TTC549 (cell line): Measurements from ENCODE around the gene MAFF.

Experiments
- FAIRE-seq: peaks from 2 replicates; lab custom pipeline; 2012; peaks lifted over from hg19 to GRCh38; lab: Jason Lieb, UNC

Gene MAFF

DNA sequence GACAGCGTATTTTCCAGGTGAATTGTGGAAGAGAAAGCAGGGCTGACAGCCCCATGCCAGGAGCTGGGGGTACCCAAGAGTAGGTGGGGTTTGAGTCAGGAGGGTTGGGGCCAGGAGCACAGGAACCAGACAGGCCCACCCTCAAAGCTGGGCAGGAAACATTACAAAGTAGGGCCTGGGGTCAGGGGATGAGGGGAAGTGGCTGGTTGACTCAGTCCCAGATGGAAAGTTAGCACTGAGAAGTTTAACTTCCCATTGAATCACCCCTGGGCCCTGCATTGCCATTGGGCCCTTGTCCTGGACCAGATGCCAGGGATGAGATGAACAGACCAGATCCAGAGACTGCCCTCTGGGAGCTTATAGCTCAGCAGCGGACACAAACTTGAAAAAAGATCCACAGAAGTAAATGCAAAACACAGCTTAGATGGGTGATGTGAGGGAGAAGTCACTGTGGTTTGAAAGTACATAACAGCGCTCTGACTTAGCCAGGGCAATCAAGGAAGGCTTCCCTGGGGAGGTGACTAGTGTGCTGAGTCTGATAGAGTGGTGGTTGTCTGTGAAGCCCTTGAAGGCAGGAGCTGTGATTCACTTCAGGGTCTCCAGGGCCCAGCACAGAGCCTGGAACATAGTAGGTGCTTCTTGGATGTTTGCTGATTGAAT lies 2.2 kb downstream of the MAFF start:
- FAIRE-seq = no peak

DNA sequence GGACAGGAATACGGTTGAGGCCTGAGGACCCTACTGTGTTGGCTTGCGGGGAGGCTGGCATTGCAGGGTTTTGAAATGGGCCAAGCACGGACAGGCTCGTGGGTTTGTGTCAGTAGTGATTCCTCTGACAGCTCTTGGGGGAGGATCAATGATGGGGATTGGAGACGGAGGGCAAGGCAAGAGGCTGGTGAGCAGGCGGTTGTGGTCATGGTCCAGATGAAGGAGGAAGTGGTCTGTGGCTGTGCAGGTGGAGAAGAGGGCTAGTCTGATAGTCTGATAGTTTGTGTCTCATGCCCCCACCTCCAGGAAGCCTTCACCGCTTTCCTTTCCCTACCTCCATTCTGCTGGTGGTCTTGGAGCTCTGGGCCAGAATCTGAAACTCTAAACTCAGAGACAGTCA lies 3.0 kb downstream of the MAFF start:
- no peak for FAIRE-seq

DNA sequence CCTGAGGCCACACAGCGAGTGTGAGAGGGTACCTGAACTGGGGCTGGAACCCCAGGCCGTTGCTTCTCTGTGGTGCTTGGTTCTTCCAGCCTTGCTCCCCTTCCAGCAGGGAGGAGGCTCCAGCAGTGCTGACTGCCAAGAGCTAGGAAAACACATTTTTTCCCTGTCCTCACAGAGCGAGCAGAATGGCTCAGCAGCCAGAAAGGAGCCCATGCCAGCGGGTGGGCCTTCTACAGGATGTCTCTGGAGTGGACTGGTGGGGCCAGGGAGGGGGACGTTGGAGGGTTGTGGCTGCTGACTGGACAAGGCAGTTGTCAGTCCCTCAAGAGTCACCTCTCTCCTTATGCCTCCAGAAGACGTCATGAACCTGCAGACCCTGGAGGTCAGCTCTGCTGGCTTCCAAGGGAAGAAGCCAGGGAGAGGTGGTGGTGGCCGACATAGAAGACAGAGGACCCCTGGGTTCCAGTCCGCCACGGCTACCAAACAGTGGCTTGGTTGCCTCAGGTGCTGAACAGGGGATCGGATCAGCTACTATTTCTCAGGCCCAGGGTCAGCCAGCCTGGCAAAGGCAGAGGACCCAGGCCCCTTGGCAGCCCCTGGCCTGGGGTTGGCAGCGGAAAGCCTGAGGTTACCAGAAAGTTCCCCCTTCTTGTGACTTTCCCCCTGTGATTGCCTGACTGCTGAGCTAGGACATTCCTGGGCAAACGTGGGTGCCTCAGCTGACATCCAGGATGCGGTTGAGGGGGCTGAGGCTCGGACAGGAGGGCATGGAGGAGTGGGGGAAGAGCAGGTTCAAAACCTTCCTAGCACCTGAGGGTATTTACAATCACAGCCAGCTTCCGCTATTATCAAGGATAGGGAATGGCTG lies 3.7 kb downstream of the MAFF start:
- FAIRE-seq = no peak

DNA sequence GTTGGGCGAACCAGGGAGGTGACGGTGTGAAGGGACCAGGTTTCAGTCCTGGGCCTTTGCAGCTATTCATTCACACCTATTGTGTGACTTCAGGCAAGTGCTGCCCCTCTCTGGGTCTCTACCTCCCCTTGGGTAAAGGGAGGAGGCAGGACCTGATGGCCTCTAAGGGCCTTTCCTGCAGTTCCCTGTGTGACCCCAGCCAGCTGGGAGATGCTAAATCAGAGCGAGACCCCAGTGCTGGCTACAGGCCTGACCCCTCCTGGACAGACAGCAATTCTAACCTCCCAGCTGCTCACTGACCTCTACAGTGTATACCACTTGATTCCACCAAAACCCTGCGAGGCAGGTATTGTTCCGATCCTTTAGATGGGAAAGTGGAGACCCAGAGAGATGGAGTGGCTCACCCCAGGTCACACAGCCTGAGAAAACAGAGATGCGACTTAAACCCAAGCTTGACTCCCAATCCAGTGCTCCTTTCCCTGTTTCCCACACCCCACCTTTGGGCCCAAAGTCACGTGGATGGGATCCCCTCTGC lies 6.2 kb downstream of the MAFF start:
- no peak for FAIRE-seq

DNA sequence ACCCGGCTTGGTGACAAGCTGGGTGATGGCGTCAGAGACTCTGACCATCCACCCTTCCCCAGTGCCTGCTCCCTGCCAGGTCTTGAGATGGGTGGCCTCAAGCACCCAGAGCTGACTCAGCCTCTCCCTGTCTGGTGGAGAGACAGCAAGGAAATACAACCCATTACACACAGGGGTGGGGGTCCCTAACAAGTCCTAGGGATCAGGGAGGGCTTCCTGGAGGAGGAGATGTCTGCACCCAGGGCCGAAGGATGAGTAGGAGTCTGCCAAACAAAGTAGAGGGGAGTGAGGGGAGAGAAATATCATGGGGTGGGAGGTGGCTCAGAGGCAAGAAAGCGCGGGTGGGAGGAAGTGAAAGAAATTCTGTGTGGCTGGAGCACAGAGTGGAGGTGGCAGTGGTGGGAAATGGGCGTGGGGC lies 6.8 kb downstream of the MAFF start:
- FAIRE-seq = no peak

DNA sequence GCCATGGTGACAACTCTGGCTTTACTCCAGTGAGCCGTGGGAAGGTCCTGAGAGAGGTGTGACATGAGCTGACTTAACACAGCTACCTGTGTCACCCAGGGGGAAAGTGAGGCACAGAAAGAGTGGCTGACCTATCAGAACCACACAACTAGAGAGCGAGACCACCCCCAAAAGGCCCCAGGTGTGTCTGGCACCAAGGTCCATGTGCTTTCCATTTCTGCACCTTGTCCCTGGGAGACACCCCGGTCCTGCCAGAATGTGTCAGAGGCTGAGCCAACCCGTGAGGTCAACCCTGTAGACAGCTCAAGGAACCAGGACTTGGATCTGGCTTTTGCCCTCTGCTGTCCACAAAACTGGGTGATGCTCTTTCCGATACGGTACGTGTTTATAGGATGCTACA lies 9.8 kb downstream of the MAFF start:
- FAIRE-seq = no peak

DNA sequence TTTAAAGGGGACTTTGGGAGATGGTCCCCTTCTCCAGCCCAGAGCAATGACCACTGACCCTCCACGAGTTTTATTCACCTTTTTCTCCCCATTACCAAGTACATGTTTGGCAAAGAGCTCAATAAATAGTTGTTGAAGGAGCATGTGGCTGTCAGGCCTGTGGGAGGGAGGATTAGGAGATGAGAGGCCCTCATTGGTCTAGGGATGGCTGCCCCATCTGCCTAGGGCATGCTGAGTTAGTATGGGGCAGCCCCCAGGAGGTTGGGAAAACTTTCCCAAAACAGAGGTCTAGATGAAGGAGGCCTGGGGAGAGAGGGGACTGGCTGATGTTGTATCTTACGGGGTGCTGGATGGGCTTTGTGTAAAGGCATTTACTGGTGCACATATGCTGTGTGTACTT lies 10.6 kb downstream of the MAFF start:
- no peak for FAIRE-seq

DNA sequence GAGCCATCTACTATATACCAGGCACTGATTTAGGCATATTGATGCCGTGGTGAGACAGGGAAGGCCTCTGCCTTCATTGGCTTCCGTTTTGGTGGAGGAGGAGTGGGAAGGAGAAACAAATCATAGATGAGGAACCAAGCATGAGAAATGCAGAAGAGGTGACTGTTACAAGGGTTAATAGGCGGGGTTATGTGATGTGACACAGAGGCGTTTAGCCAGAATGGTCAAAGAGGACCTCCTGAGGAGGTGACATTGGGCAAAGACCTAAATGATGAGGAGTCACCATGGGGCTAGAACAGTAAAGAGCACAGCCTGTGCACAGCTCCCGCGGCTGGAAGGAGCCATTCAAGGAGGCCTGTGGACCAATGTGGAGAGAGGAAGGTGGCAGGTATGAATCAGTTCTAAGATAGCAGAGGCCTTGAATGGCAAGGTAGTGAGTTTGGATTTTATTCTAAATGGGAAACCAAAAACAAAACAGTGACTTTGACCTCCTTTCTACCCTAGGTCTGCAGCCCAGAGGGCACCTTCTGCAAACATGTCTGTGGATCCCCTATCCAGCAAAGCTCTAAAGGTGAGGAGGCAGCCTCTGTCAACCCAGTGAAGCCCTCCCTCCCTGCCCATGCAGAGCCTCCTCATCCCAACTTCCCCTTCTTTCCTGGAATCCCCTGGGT lies 11.7 kb downstream of the MAFF start:
- no peak for FAIRE-seq

DNA sequence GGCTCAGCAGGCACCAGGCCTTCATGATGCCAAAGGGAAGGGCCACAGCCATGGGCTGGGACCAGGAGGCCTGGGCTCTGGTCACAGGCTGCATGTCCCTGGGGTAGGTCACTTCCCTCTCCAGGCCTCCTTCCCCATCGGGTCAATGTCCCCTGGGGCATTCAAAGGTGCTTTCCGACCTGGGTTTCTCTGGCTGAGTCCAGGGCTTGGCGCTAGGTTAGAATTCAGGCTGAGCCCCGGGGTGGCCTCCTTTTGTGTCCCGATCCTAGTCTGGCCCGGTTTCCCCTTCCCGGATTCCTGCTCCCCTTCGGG lies 12.2 kb downstream of the MAFF start:
- no peak for FAIRE-seq

DNA sequence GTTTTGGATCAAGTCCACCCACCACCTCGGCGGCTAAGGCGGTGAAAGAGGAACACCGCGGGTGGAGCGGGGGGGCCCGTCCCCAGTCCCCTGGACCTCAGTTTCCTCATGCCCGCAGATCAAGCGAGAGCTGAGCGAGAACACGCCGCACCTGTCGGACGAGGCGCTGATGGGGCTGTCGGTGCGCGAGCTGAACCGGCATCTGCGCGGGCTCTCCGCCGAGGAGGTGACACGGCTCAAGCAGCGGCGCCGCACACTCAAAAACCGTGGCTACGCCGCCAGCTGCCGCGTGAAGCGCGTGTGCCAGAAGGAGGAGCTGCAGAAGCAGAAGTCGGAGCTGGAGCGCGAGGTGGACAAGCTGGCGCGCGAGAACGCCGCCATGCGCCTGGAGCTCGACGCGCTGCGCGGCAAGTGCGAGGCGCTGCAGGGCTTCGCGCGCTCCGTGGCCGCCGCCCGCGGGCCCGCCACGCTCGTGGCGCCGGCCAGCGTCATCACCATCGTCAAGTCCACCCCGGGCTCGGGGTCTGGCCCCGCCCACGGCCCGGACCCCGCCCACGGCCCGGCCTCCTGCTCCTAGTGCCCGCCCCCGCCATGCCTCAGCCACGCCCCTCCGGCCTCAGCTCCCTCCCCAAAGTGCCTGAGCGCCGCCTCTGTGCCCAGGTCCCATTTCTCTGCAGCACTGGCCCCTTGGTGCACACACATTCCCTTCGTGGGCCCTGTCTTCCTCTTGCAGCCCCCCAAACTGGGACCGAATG lies 12.7 kb downstream of the MAFF start:
- FAIRE-seq = no peak

DNA sequence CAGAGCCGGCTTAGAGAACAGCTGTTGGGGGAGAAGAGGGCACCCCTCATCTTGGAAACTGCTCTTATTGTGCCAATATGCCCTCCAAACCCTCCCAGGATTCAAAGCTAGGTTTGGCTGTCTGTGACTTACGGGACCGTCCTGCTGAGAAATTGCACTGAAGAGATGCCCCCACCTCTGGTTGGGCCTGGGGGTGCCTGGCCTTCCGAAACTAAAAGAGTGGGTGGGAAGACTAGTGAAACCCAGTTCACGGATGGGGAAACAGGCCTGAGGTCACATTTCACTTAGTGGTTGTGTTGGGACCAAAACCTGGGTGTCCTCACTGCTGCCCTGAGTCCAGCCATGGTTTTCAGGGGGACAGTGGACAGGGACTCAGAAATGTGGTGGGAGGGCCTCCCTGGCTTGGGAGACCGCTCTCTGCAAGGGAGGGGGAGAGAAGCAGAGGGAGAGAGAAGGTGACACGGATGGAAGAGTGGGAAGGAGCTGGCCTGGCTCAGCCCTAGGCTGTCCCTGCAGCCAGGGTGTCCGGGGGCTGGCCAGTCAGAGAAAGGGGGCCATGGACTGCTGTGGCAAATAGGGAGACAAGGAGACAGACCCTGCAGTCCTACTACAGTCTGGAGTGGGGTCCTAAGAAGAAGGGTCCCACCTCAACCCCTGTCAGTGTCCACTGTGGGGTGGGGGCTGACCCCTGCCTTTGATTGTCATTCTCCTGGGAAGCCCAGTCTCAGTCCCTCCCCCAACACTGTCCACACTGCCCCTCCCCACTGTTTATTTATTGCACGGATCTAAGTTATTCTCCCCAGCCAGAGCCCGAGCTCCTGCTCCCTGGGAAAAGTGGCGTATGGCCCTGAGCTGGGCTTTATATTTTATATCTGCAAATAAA lies 13.6 kb downstream of the MAFF start:
- no peak for FAIRE-seq

DNA sequence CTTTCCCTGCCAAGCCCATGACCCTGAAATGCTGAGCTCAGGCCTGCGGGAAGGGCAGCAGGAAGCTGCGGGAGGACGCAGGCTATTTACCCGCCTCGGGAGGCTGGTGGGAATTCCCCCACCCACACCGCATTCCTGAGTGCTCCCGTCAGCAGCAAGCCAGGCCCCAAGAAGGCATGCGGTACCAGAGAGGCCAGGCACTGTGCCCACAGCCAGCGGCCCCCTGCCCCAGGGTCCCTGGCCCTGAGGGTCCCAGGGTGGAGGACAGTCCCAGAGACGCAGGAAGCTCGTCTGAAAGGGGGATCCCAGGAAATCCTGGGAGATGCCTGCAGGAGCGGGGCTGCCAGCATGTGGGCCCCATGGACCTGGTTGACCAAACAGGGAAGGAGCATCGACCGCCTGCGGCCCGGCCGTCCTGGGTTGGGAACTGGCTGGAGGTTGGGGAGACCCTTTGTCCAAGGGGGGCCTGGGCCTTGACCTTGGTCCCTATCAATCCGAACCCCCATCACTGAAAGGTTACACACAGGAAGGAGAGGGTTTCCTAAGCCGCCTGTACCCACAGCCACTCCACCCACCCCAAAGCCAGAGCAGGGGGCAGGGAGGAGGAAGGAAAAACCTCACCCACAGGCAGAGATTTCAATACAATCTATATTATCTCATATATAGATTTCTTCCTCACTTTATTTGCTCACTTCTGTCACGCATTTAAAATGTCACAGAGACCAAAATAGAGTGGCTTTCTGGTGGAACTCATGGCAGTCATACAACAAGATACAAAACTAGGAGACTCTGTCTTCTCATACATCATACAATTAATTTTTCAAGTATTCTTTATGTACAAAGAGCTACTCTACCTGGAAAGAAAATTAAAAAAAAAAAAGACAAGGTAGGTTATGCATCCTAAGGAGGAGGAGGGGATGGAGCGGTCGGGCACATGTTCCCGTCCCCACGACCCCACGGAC lies 17.1 kb downstream of the MAFF start:
- FAIRE-seq = no peak

DNA sequence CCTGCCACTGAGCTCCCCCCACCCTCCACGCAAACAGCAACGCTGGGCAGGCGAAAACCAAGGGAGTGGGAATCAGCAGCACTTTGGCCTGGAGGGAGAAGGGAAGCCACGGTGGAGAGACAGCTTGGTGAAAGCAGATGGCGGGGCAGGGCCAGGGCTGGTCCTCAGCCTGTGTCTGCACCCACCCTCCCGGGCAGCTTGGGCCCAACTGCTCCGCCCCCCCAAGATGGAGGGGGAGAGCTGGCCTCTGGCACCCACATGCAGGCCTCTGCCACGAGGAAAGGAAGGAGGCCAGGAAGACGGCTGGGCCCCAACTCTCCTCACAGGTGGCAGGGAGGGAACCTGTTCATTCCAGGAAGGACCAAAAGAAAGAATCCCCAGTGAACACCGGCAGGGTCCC lies 17.8 kb downstream of the MAFF start:
- FAIRE-seq = no peak

DNA sequence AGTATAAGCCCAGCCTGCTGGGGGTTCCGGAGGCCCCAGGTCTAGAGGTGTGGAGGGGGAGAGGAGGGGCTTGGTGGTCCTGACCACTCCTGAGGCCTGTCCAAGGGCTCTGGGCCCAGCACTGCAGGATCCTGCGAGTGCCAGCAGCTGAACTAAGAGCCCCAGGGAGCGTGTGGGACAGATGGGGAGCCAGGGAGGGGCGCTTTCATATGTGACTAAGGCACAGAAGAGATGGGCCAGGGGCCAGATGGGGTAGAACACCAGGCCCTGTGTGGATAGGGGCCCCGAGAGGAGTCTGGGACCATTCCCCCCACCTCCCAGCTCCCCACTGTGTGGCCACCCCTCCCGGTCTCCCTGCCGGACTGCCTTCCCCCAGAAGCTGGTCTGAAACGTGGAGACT lies 18.4 kb downstream of the MAFF start:
- FAIRE-seq = no peak

DNA sequence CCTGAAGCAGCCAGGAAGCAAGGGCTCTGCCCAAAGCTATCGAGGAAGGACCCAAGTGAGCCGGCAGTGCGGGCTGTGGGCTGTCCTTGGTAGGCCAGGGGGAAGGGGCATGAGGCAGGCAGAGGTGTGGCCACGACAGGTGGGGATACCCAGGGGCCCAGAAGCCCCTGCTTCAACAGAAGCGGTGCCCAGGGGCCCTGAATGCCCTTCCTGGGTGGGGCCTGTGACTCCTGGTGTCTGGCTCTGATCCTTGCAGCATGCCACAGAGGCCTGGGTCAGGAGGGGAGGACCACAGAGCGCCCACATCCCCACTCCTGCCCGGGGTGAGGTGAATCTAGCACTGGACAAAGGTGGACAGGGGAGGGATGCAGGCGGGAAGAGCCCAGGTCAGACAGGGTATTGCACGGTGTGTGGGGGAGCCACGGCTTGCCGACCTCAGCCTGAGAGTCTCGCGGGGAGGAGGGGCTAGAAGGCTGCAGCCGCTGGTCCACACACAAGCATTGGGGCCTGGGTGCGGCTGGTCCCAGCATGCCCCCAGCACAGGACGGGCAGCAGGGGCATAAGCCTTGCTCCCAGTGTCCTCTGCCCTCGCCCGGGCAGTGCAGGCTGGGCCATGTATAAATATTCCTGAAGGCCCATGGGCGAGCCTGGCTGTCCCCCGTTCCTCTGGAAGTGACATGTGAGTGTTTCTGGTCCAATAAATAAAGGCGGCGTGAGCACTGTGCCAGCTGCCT lies 19.0 kb downstream of the MAFF start:
- FAIRE-seq = no peak

DNA sequence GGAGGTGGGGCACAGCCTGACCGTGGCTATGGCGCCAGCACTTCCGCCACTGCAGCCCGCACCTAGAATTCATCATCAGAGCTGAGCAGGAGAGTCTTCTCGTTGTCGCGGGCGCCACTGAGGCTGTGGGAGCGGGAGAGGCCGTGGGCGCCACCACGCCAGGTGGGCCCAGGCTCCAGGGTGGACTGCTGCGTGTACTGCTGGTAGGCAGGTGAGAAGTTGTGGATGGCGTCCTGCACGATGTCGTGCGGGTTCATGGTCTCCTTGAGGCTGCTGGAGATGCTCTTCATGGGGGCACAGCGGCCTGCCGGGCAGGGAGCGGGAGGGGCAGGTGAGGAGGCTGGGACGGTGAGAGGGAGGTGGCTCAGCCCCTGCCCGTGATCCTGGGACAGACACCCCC lies 19.6 kb downstream of the MAFF start:
- FAIRE-seq = no peak

DNA sequence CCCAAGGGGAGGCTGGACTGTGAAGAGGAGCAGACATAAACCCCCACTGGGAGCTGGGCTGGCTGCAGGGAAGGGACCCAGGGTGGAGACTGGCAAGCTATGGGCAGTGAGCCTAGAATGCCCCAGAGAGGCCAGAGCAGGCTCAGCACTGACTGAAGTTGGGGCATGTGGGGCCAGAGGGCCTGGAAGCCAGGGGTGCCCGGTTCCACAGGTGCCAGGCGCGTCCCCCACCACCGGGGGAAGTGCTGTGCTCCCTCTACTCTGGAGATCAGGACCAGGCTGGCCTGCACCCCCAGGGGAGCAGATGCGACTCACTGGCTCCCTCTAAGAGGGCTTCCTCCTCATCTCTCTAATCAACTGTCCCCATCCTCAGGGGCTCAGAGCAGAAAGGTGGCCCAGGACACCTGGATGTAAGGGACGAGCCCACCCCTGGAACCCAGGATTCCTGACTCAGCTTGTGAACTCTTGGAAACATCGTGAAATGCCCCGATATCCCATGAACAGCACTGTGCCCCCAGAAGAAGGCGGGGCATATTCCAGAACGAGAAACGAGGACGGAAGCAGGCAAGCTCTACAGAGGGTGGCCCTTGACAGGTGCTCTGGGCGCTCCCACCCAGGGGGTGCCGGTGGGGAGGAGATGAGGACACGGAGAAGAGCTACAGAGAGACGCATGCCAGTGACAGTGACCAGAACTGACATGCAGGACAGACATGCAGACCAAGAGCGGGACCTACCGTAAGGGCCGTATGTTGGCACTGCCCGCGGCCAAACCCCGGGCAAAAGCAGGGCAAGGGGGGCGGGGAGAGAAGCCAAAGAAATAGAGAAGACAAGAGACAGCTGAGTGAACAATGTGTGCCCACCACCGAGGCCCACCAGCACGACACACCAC lies 20.4 kb downstream of the MAFF start:
- FAIRE-seq = no peak

DNA sequence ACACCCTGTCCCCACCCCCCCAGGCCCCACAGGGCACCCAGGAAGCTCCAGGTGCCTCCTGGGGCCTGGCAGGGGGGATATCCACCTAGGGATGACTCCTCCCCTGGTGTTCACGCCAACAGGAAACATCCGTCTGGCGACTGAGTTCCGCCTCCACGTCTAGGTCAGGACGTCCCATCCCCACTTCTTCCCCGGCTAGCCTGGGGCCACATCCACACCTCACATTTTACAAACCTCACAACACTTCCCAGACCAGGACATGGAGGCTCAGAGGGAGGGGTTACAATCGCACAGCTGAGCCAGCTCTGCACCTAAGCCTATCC lies 21.0 kb downstream of the MAFF start:
- FAIRE-seq = no peak
